ENCODE measurements around the gene INTS12.

Gene INTS12

GRCh38 chr4:105659190-105659589 lies 49.3 kb downstream of the INTS12 start:
- TF ChIP-seq CTCF (IDR thresholded peaks at IDR 0.05), result no peak
- Mint-ChIP-seq H3K4me1 (no peaks in the 10 kb centered on the region), H3K27me3 (ENCODE audit: low read depth, poor library complexity) (peaks cover 13% of the 10 kb centered on the region), H3K36me3 (ENCODE audit: low read depth) (no peaks in the 10 kb centered on the region), H3K9me3 (no peaks in the 10 kb centered on the region), H3K4me3 (no peak overlapping the region), H3K27ac (no peak overlapping the region)
- DNase-seq, result no peak

- no peak for DNase-seq
- Mint-ChIP-seq H3K27ac (no peak overlapping the region), H3K9me3 (no peaks in the 10 kb centered on the region), H3K4me3 (no peak overlapping the region), H3K27me3 (ENCODE audit: low read depth, poor library complexity) (peaks cover 13% of the 10 kb centered on the region), H3K4me1 (no peaks in the 10 kb centered on the region), H3K36me3 (ENCODE audit: low read depth) (no peaks in the 10 kb centered on the region)
- no peak for TF ChIP-seq CTCF (IDR thresholded peaks at IDR 0.05)
Observed at GRCh38 chr4:105657117-105657765, 51.2 kb downstream of the INTS12 start.

GRCh38 chr4:105652286-105652888 lies 56.1 kb downstream of the INTS12 start:
- H3K36me3 Mint-ChIP-seq (ENCODE audit: low read depth), result no peaks in the 10 kb centered on the region
- H3K27me3 Mint-ChIP-seq (ENCODE audit: low read depth, poor library complexity), result peaks cover 19% of the 10 kb centered on the region
- no peaks in the 10 kb centered on the region for H3K4me1 Mint-ChIP-seq
- no peak for TF ChIP-seq CTCF (IDR thresholded peaks at IDR 0.05)
- H3K27ac Mint-ChIP-seq, result no peak overlapping the region
- no peak overlapping the region for H3K4me3 Mint-ChIP-seq
- no peaks in the 10 kb centered on the region for H3K9me3 Mint-ChIP-seq
- no peak for DNase-seq

- no peak for TF ChIP-seq CTCF (IDR thresholded peaks at IDR 0.05)
- Mint-ChIP-seq H3K4me3 (no peak overlapping the region), H3K4me1 (no peaks in the 10 kb centered on the region), H3K36me3 (ENCODE audit: low read depth) (no peaks in the 10 kb centered on the region), H3K9me3 (no peaks in the 10 kb centered on the region), H3K27me3 (ENCODE audit: low read depth, poor library complexity) (peaks cover 23% of the 10 kb centered on the region), H3K27ac (no peak overlapping the region)
- no peak for DNase-seq
Observed at GRCh38 chr4:105651884-105652283, 56.6 kb downstream of the INTS12 start.

GRCh38 chr4:105650190-105650589 lies 58.3 kb downstream of the INTS12 start:
- no peak for DNase-seq
- H3K27me3 Mint-ChIP-seq (ENCODE audit: low read depth, poor library complexity), result peaks cover 15% of the 10 kb centered on the region
- H3K9me3 Mint-ChIP-seq, result no peaks in the 10 kb centered on the region
- no peaks in the 10 kb centered on the region for H3K36me3 Mint-ChIP-seq (ENCODE audit: low read depth)
- TF ChIP-seq CTCF (IDR thresholded peaks at IDR 0.05), result no peak
- H3K27ac Mint-ChIP-seq, result no peak overlapping the region
- H3K4me3 Mint-ChIP-seq, result no peak overlapping the region
- H3K4me1 Mint-ChIP-seq, result no peaks in the 10 kb centered on the region

GRCh38 chr4:105645440-105645839 lies 63.0 kb downstream of the INTS12 start:
- no peaks in the 10 kb centered on the region for H3K4me1 Mint-ChIP-seq
- no peak for TF ChIP-seq CTCF (IDR thresholded peaks at IDR 0.05)
- H3K4me3 Mint-ChIP-seq, result no peak overlapping the region
- no peaks in the 10 kb centered on the region for H3K36me3 Mint-ChIP-seq (ENCODE audit: low read depth)
- H3K27me3 Mint-ChIP-seq (ENCODE audit: low read depth, poor library complexity), result peaks cover 19% of the 10 kb centered on the region
- H3K27ac Mint-ChIP-seq, result no peak overlapping the region
- no peak for DNase-seq
- no peaks in the 10 kb centered on the region for H3K9me3 Mint-ChIP-seq
